Activated CD8-positive, alpha-beta T cell treated with anti-CD3 and anti-CD28 coated beads for 36 hours (primary cell): Measurements from ENCODE around the gene MRGPRX2. TPM values are rescaled to one million over a fixed set of nuclear protein-coding genes. Genes with fewer than 3 reads are reported as not detected.

Experiments
- ATAC-seq: fragments of 200-7000 bp; cut with Tn5 transposase; one replicate; pipeline ENCODE4 v1.10.0; 2021; ENCODE audit warnings: mild to moderate bottlenecking, moderate library complexity
- CTCF ChIA-PET: fragments of 350-600 bp; sonication (Branson Sonifier 250); formaldehyde crosslinking; loops from one replicate; lab custom pipeline; 2021; ENCODE audit warnings: antibody characterized with exemption; lab: Charles Lee
- POLR2A ChIA-PET: fragments of 350-600 bp; sonication (Branson Sonifier 250); formaldehyde crosslinking; loops from one replicate; lab custom pipeline; 2021; ENCODE audit warnings: antibody characterized with exemption; lab: Charles Lee
- DNase-seq: peaks from one replicate; pipeline ENCODE4 v3.0.0-alpha.2; 2020
- H3K27ac Mint-ChIP-seq: one replicate; pipeline ENCODE4 v1.8.0; 2021; ENCODE audit warnings: mild to moderate bottlenecking, mixed read lengths
- H3K27me3 Mint-ChIP-seq: one replicate; pipeline ENCODE4 v1.8.0; 2021; ENCODE audit warnings: mixed read lengths
- H3K36me3 Mint-ChIP-seq: one replicate; pipeline ENCODE4 v1.8.0; 2021; ENCODE audit warnings: low read depth, mixed read lengths
- H3K4me1 Mint-ChIP-seq: one replicate; pipeline ENCODE4 v1.8.0; 2021; ENCODE audit warnings: low read depth, mixed read lengths
- H3K4me3 Mint-ChIP-seq: one replicate; pipeline ENCODE4 v1.8.0; 2021; ENCODE audit warnings: mild to moderate bottlenecking, moderate library complexity, mixed read lengths
- H3K9me3 Mint-ChIP-seq: one replicate; pipeline ENCODE4 v1.8.0; 2021; ENCODE audit warnings: mixed read lengths
- CTCF ChIP-seq: fragments of 200-600 bp; IDR thresholded peaks from one replicate; pipeline ENCODE4 v1.8.0; 2022; ENCODE audit warnings: antibody characterized with exemption, mild to moderate bottlenecking
- intact Hi-C: fragments of 100-400 bp; cut with micrococcal nuclease; formaldehyde crosslinking; loops from one replicate; pipeline ENCODE4 v1.10.0; 2022
- total RNA-seq, 2 experiments: library from RNA; stranded (reverse); gene quantifications; one replicate each; pipeline ENCODE4 v1.2.3, GENCODE V29; 2021

The MRGPRX2 gene
- total RNA-seq, 2 experiments from 2014 or later = not detected

- no peak overlapping the region for H3K27ac Mint-ChIP-seq
- no peak for DNase-seq
- H3K36me3 Mint-ChIP-seq = no peaks in the 10 kb centered on the region
- H3K4me1 Mint-ChIP-seq = no peaks in the 10 kb centered on the region
- POLR2A ChIA-PET = no interaction called here
- intact Hi-C loops = no loop called here
- H3K4me3 Mint-ChIP-seq = no peak overlapping the region
- H3K9me3 Mint-ChIP-seq = no peaks in the 10 kb centered on the region
- TF ChIP-seq CTCF = no peak
- CTCF ChIA-PET = no interaction called here
- peaks cover 31% of the 10 kb centered on the region for H3K27me3 Mint-ChIP-seq
- ATAC-seq = no peak
Observed at GRCh38 chr11:19092850-19093249, 32.3 kb upstream of the MRGPRX2 start.

- ChIA-PET CTCF (no interaction called here), POLR2A (no interaction called here)
- intact Hi-C loops = no loop called here
- H3K4me3 Mint-ChIP-seq = no peak overlapping the region
- ATAC-seq (no peak), DNase-seq (no peak)
- H3K27ac Mint-ChIP-seq = no peak overlapping the region
- H3K4me1 Mint-ChIP-seq = no peaks in the 10 kb centered on the region
- peaks cover 31% of the 10 kb centered on the region for H3K27me3 Mint-ChIP-seq
- TF ChIP-seq CTCF = no peak
- no peaks in the 10 kb centered on the region for H3K9me3 Mint-ChIP-seq
- H3K36me3 Mint-ChIP-seq = no peaks in the 10 kb centered on the region
Observed at GRCh38 chr11:19092342-19092741, 31.8 kb upstream of the MRGPRX2 start.

GRCh38 chr11:19091366-19091765, 30.8 kb upstream of the MRGPRX2 start:
- no peaks in the 10 kb centered on the region for H3K36me3 Mint-ChIP-seq
- no peak overlapping the region for H3K27ac Mint-ChIP-seq
- intact Hi-C loops = no loop called here
- CTCF ChIA-PET = interaction anchor here (0.6 to 1.1 kb wide), 3 partner anchors 14 to 169 kb away, joined by 3 to 4 read pairs (median 4); no protein-coding TSS in a partner anchor
- no peaks in the 10 kb centered on the region for H3K9me3 Mint-ChIP-seq
- no peaks in the 10 kb centered on the region for H3K4me1 Mint-ChIP-seq
- peaks cover 24% of the 10 kb centered on the region for H3K27me3 Mint-ChIP-seq
- no peak for TF ChIP-seq CTCF
- POLR2A ChIA-PET = no interaction called here
- H3K4me3 Mint-ChIP-seq = no peak overlapping the region
- ATAC-seq = no peak
- DNase-seq = no peak

GRCh38 chr11:19089421-19089820, 28.9 kb upstream of the MRGPRX2 start:
- Mint-ChIP-seq H3K36me3 (no peaks in the 10 kb centered on the region), H3K9me3 (no peaks in the 10 kb centered on the region), H3K27me3 (peaks cover 23% of the 10 kb centered on the region), H3K4me1 (no peaks in the 10 kb centered on the region), H3K27ac (no peak overlapping the region), H3K4me3 (no peak overlapping the region)
- ATAC-seq = no peak
- DNase-seq = no peak
- TF ChIP-seq CTCF = no peak
- POLR2A ChIA-PET = no interaction called here
- CTCF ChIA-PET = interaction anchor here (0.9 to 2.9 kb wide), 3 partner anchors 10 to 18 kb away, joined by 3 to 17 read pairs (median 9); no protein-coding TSS in a partner anchor
- intact Hi-C loops = no loop called here

- H3K4me1 Mint-ChIP-seq = no peaks in the 10 kb centered on the region
- TF ChIP-seq CTCF = no peak
- peaks cover 20% of the 10 kb centered on the region for H3K27me3 Mint-ChIP-seq
- CTCF ChIA-PET = interaction anchor here (0.9 to 2.9 kb wide), 3 partner anchors 10 to 17 kb away, joined by 3 to 17 read pairs (median 9); no protein-coding TSS in a partner anchor
- DNase-seq (no peak), ATAC-seq (no peak)
- POLR2A ChIA-PET = no interaction called here
- no peak overlapping the region for H3K4me3 Mint-ChIP-seq
- H3K36me3 Mint-ChIP-seq = no peaks in the 10 kb centered on the region
- H3K27ac Mint-ChIP-seq = no peak overlapping the region
- intact Hi-C loops = no loop called here
- no peaks in the 10 kb centered on the region for H3K9me3 Mint-ChIP-seq
Observed at GRCh38 chr11:19088791-19089190, 28.3 kb upstream of the MRGPRX2 start.
